GM19043 (cell line): ENCODE results near the gene TBC1D2B.
A peak's percentile ranks its signal among the peaks of the same experiment; 100 is the strongest.

Source experiments
- ATAC-seq: cut with Tn5 transposase; IDR thresholded peaks from one replicate; pipeline ENCODE4 v1.9.1; 2021; ENCODE audit warnings: low read depth; ENCODE audit not compliant: unreplicated experiment

Gene TBC1D2B

GRCh38 chr15:78057803-78058202 is 19.7 kb downstream of the TBC1D2B start:
- ATAC-seq, result no peak

- no peak for ATAC-seq
Observed at GRCh38 chr15:78056714-78057269, 20.7 kb downstream of the TBC1D2B start.

GRCh38 chr15:78055919-78056713 is 21.4 kb downstream of the TBC1D2B start:
- no peak for ATAC-seq

GRCh38 chr15:78054966-78055365 is 22.5 kb downstream of the TBC1D2B start:
- ATAC-seq, result no peak

GRCh38 chr15:78054518-78054917 is 23.0 kb downstream of the TBC1D2B start:
- no peak for ATAC-seq

- no peak for ATAC-seq
Observed at GRCh38 chr15:78052545-78052944, 25.0 kb downstream of the TBC1D2B start.

- no peak for ATAC-seq
Observed at GRCh38 chr15:78052001-78052401, 25.5 kb downstream of the TBC1D2B start.

GRCh38 chr15:78051596-78051995 is 25.9 kb downstream of the TBC1D2B start:
- no peak for ATAC-seq

GRCh38 chr15:78050826-78051225 is 26.7 kb downstream of the TBC1D2B start:
- no peak for ATAC-seq

GRCh38 chr15:78050441-78050809 is 27.1 kb downstream of the TBC1D2B start:
- peak; percentile 23 for ATAC-seq

- peak; percentile 82 for ATAC-seq
Observed at GRCh38 chr15:78049691-78050440, 27.6 kb downstream of the TBC1D2B start.

- ATAC-seq, result no peak
Observed at GRCh38 chr15:78048628-78048920, 28.9 kb downstream of the TBC1D2B start.

- ATAC-seq, result no peak
Observed at GRCh38 chr15:78047761-78048627, 29.5 kb downstream of the TBC1D2B start.

GRCh38 chr15:78046796-78047341 is 30.6 kb downstream of the TBC1D2B start:
- ATAC-seq, result no peak

GRCh38 chr15:78045189-78045588 is 32.3 kb downstream of the TBC1D2B start:
- no peak for ATAC-seq

- no peak for ATAC-seq
Observed at GRCh38 chr15:78044407-78045155, 32.9 kb downstream of the TBC1D2B start.

- no peak for ATAC-seq
Observed at GRCh38 chr15:78041946-78042345, 35.6 kb downstream of the TBC1D2B start.

GRCh38 chr15:78040653-78041244 is 36.8 kb downstream of the TBC1D2B start:
- no peak for ATAC-seq

- ATAC-seq, result no peak
Observed at GRCh38 chr15:78038585-78039247, 38.8 kb downstream of the TBC1D2B start.
